NOMO-1 (cell line): ENCODE data around the gene FAT2.
A peak's percentile ranks its signal among the peaks of the same experiment; 100 is the strongest.

ENCODE experiments used
- DNase-seq, 2 experiments: peaks; one replicate each; lab custom pipeline; 2025; ENCODE audit not compliant: unreplicated experiment in 2 of 2; lab: John Stamatoyannopoulos, UW

FAT2 gene

DNA sequence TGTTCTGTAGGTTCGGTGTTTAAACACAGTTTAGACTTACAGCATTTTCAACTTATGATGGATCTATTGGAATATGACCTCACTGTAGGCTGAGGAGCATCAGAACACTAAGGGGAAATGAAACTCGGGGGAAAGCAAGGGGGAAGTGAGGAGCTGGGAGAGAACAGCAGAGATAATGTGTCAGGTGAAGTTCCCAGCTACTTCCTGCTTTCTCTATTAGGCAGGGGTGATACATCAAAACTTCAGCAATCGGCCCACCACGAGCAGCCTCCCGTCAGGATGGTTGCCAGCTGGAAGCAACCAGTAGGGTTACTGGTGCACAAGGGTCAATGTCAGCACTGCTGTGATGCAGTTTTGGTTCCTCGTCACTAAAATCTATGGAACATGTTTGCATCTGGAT, 34.3 kb downstream of the FAT2 start:
- DNase-seq: peak; percentile 67 to 92

DNA sequence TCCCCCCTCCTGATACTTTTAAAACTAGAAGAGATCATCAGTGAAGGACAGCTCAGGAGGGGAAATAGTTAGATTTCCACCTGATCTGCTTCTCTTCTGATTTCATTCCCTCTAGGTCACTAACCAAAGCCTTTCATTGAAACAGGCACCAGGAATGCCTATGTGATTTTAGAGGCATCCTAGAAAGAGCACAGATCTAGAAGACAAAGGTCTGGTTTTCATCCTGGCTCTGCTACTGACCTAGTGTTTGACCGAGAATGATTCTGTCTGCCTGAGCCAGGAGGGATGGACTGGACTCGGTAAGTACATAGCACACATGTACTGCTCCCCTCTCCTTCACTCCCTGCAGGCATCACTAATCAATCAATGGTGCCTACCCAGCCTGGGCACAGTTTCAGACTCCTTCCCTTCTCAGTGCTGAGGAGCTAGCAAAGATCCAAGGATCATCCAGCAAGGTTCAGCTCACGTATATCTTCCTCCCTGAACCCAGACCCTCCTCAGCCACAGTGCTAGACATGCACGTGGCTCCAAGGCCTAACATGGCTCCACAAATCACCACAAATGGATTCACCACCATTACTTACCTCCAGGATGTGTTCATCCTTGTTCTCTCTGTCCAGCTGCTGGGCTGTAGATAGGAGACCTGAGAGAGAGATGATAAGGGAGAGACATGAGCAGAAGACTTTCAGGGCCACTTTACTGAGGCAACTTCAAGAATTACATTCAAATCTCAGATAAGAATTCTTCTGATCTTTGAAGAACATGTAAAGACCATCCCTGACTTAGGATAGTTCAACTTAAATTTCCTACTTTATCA, 35.2 kb downstream of the FAT2 start:
- no peak for DNase-seq

DNA sequence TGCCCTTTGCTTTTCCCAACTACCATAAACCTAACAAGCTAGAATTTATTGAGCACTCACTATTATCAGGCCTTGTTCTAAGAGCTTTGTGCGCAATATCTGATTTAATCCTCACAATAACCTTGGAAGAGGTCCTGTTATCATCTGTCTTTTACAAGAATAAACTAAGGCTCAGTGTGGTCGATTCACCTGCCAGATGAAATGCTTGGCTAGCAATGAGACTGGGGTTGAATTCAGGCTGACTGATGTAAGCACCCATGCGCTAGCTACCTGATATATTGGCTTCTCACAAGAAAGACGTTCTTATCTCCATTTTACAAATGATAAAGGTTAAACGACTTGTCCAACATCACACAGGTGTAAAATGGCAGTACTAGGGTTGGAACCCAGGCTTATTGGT, 37.4 kb downstream of the FAT2 start:
- no peak for DNase-seq

DNA sequence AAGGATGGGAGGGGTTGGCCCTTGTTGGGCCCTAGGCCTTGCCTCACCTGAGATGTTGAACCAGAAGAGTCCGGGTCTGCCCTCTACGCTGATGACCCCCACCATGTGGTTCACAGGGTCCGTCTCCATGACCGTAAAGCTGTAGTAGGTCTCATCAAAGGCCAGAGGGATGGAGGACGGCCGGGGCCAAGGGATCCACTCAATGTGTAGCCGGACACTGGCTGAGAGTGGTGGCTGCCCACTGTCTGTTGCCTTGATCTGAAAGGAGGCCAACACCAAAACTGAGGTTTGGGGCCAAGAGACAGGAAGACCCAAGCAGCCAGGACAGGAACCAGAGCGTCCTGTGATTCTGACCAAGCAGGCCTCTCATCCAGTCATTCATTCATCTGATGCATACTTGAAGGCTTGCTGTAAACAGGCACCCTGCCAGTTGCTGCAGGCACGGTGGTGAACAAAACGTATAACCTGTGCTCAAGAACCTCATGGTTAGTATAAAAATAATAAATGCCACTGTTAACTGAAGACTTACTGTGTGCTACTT, 37.9 kb downstream of the FAT2 start:
- no peak for DNase-seq

DNA sequence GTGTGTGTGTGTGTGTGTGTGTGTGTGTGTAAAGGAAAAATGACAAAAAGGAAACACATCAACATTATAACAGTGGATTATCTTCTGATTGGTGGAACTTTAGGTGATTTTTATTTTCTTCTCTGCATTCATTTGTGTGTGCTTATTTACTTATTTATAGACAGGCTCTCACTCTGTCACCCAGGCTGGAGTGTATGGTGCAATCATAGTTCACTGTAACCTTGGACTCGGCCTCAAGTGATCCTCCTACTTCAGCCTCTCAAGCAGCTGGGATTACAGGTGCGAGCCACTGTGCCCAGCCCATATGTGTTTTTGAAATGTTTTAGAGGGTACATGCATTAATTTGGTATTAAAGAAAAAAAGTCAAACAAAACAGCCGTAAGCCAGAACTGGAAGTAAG, 39.1 kb downstream of the FAT2 start:
- no peak for DNase-seq

DNA sequence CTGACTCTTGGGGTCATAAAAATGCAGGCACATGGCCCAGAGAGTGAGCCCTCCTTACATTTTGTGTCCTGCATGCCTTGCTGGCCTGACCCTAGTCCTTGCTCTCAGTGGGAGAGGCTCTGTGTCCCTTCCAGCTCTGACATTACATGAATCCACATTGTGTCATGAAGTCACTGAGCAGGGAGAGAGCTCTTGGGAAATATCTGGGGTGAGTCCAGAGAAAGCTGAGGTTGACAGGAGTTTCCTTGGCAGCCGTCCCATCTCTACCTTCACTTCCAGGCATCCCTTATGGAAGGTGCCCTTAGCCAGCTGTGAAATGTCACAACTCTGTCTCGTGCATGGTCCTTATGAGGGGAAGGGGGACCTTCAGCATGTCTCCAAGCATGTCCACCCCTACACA, 41.0 kb downstream of the FAT2 start:
- DNase-seq: no peak

DNA sequence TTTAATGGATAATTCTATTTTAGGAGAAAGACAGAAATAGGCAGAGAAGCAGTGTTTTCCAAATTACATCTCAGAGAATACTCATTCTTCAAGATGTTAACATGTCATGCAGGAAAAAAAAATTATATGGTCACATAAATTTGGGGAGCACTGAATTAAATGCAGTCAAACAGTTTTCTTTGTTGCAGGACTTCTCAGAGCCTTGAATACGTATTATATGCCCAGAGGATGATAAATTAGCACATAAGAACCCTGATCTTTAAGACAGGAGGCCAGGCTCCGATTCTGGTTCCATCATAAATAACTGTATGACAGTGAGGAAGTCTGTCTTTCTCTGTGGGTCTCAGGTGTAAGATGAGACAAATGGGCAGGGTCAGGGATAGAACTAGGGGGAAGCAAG, 41.4 kb downstream of the FAT2 start:
- no peak for DNase-seq

DNA sequence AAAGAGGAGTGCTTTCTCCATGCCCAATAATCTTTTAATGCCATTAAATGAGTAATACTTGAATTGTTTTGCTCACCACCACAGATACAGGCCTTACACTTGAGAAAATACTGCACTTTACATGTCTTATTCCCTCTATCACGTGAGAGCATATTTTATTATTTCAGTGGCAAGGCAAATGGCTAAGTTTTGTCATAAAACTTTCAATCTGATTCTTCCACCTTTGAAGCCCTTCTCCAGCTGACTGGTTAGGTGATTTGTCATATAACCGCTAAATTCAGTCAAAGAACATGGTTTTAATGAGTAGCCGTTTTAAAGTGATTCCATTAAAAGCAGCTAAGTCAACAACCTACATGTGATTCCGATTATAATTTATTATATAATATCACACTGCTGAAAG, 43.8 kb downstream of the FAT2 start:
- DNase-seq: no peak

DNA sequence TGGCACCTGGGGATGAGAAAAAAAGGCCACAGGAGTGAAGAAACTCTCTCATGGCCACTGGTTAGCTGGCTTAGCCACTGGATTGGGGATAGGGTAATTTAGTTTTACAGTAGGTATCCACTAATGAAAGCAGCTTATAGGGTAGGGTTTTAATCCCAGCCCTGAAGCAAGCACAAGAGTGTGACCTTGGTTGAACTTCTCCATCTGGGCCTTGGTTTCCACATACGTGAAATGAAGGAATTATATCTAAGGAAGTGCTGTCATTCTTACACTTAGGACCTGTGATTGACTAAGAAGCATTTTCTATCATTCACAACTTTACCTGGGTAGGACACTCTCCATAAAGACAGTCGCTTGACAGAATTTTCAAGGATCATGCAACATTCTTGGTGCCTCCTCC, 49.6 kb downstream of the FAT2 start:
- no peak for DNase-seq
